Astrocyte (in vitro differentiated cells and primary cell): Measurements from ENCODE around the gene IL21R. TPM values are rescaled to one million over a fixed set of nuclear protein-coding genes. Genes with fewer than 3 reads are reported as not detected.

Source experiments
- DNase-seq: peaks from one replicate; pipeline ENCODE4 v3.0.0-alpha.2; 2010; ENCODE audit warnings: low read depth
- FAIRE-seq: peaks from 2 replicates; lab custom pipeline; 2011; peaks lifted over from hg19 to GRCh38; lab: Jason Lieb, UNC
- H2AFZ ChIP-seq: 2 replicates; pipeline ENCODE4 v1.6.0; 2012; ENCODE audit warnings: low read depth, low read length, inconsistent platforms
- H3K27ac ChIP-seq: 2 replicates; pipeline ENCODE4 v1.5.1; 2011; ENCODE audit warnings: low read depth, low read length, inconsistent platforms
- H3K27me3 ChIP-seq: 2 replicates; pipeline ENCODE4 v1.6.0; 2011; ENCODE audit warnings: low read length, inconsistent platforms; ENCODE audit not compliant: insufficient read depth
- H3K36me3 ChIP-seq: 2 replicates; pipeline ENCODE4 v1.5.1; 2011; ENCODE audit warnings: low read length, inconsistent platforms; ENCODE audit not compliant: insufficient read depth
- H3K4me1 ChIP-seq: 2 replicates; pipeline ENCODE4 v1.5.1; 2011; ENCODE audit warnings: low read length, inconsistent platforms; ENCODE audit not compliant: insufficient read depth
- H3K4me2 ChIP-seq: 2 replicates; pipeline ENCODE4 v1.6.0; 2012; ENCODE audit warnings: low read length, inconsistent platforms
- H3K4me3 ChIP-seq: 2 replicates; pipeline ENCODE4 v1.5.1; 2011; ENCODE audit warnings: low read depth, mild to moderate bottlenecking, low read length, inconsistent platforms; ENCODE audit not compliant: insufficient read depth
- H3K79me2 ChIP-seq: 2 replicates; pipeline ENCODE4 v1.6.0; 2012; ENCODE audit warnings: mild to moderate bottlenecking, low read length, inconsistent platforms; ENCODE audit not compliant: insufficient read depth
- H3K9ac ChIP-seq: 2 replicates; pipeline ENCODE4 v1.6.0; 2012; ENCODE audit warnings: mild to moderate bottlenecking, low read length, inconsistent platforms
- H3K9me3 ChIP-seq: 2 replicates; pipeline ENCODE4 v1.5.1; 2012; ENCODE audit warnings: low read depth, mild to moderate bottlenecking, low read length, inconsistent platforms; ENCODE audit not compliant: insufficient read depth
- H4K20me1 ChIP-seq: 2 replicates; pipeline ENCODE4 v1.6.0; 2012; ENCODE audit warnings: low read length, inconsistent platforms; ENCODE audit not compliant: insufficient read depth
- H3K27ac Mint-ChIP-seq: one replicate; pipeline ENCODE4 v1.8.0; 2021; ENCODE audit warnings: mild to moderate bottlenecking, mixed read lengths; ENCODE audit not compliant: unreplicated experiment
- H3K27me3 Mint-ChIP-seq: one replicate; pipeline ENCODE4 v1.8.0; 2021; ENCODE audit warnings: low read depth, mixed read lengths; ENCODE audit not compliant: unreplicated experiment
- H3K36me3 Mint-ChIP-seq: one replicate; pipeline ENCODE4 v1.8.0; 2021; ENCODE audit warnings: low read depth, mixed read lengths; ENCODE audit not compliant: unreplicated experiment
- H3K4me1 Mint-ChIP-seq: one replicate; pipeline ENCODE4 v1.8.0; 2021; ENCODE audit warnings: low read depth, mixed read lengths; ENCODE audit not compliant: unreplicated experiment
- H3K4me3 Mint-ChIP-seq: one replicate; pipeline ENCODE4 v1.8.0; 2021; ENCODE audit warnings: mild to moderate bottlenecking, moderate library complexity, mixed read lengths; ENCODE audit not compliant: unreplicated experiment
- H3K9me3 Mint-ChIP-seq: one replicate; pipeline ENCODE4 v1.8.0; 2021; ENCODE audit warnings: mild to moderate bottlenecking, mixed read lengths; ENCODE audit not compliant: unreplicated experiment
- EZH2 ChIP-seq: IDR thresholded peaks from 2 replicates; pipeline ENCODE4 v1.6.1; 2012; ENCODE audit warnings: mild to moderate bottlenecking, low read length, inconsistent platforms; ENCODE audit not compliant: insufficient read depth
- total RNA-seq: library from RNA; stranded (reverse); gene quantifications from 2 replicates; pipeline ENCODE4 v1.2.1, GENCODE V29; 2021
- TF ChIP-seq, protein P1 (sequence below): IDR thresholded peaks from 2 replicates; pipeline ENCODE4 v1.5.1; 2011; ENCODE audit warnings: low read depth, mild to moderate bottlenecking, inconsistent platforms, low read length, moderate library complexity; ENCODE audit not compliant: insufficient read depth

Gene IL21R
- total RNA-seq, 1 donor from 2014 or later = 1.8 TPM

GRCh38 chr16:27499659-27500055, 97.7 kb downstream of the IL21R start:
- Mint-ChIP-seq H3K36me3 (peaks cover 47% of the 10 kb centered on the region), H3K4me3 (no peak overlapping the region), H3K4me1 (no peaks in the 10 kb centered on the region), H3K27me3 (no peaks in the 10 kb centered on the region), H3K9me3 (no peaks in the 10 kb centered on the region), H3K27ac (no peak overlapping the region)
- TF ChIP-seq, protein P1, sequence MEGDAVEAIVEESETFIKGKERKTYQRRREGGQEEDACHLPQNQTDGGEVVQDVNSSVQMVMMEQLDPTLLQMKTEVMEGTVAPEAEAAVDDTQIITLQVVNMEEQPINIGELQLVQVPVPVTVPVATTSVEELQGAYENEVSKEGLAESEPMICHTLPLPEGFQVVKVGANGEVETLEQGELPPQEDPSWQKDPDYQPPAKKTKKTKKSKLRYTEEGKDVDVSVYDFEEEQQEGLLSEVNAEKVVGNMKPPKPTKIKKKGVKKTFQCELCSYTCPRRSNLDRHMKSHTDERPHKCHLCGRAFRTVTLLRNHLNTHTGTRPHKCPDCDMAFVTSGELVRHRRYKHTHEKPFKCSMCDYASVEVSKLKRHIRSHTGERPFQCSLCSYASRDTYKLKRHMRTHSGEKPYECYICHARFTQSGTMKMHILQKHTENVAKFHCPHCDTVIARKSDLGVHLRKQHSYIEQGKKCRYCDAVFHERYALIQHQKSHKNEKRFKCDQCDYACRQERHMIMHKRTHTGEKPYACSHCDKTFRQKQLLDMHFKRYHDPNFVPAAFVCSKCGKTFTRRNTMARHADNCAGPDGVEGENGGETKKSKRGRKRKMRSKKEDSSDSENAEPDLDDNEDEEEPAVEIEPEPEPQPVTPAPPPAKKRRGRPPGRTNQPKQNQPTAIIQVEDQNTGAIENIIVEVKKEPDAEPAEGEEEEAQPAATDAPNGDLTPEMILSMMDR = no peak
- TF ChIP-seq EZH2 = no peak
- Histone ChIP-seq H3K36me3 (peaks cover 54% of the 10 kb centered on the region), H3K4me2 (no peak overlapping the region), H3K4me3 (no peak overlapping the region), H4K20me1 (peaks cover 3% of the 10 kb centered on the region), H3K9me3 (no peaks in the 10 kb centered on the region), H3K4me1 (peaks cover 15% of the 10 kb centered on the region), H3K27ac (no peak overlapping the region), H3K9ac (no peak overlapping the region), H3K79me2 (no peaks in the 10 kb centered on the region), H3K27me3 (no peaks in the 10 kb centered on the region), H2AFZ (no peak overlapping the region)
- no peak for FAIRE-seq
- no peak for DNase-seq

DNA sequence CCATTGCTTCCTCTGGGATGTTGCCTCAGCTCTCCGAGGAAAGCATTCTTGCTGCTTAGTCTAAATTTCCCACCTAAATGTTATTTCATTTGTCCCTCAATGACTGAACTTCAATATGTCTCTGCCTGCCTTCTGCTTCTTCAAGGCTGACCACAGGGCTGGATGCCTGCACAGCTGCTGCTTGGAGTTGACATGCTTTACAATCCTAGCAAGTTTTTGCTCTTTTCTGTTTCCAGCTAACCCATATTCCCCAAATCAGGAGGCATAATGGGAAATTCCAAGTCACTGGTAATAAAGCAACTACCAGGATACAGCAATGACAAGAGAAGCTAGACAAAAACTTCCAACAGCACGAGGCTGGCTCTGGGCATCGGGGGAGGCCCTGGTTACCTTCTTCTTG, 98.8 kb downstream of the IL21R start:
- H3K4me3 Mint-ChIP-seq = no peak overlapping the region
- H3K27me3 ChIP-seq = no peaks in the 10 kb centered on the region
- peaks cover 62% of the 10 kb centered on the region for H3K36me3 ChIP-seq
- H3K4me3 ChIP-seq = no peak overlapping the region
- FAIRE-seq = no peak
- no peak overlapping the region for H3K4me2 ChIP-seq
- H3K27ac Mint-ChIP-seq = no peak overlapping the region
- no peaks in the 10 kb centered on the region for H3K79me2 ChIP-seq
- no peaks in the 10 kb centered on the region for H3K27me3 Mint-ChIP-seq
- no peak overlapping the region for H2AFZ ChIP-seq
- no peaks in the 10 kb centered on the region for H3K9me3 ChIP-seq
- DNase-seq = no peak
- TF ChIP-seq, protein P1 = no peak
- no peak for TF ChIP-seq EZH2
- peaks cover 5% of the 10 kb centered on the region for H3K4me1 ChIP-seq
- H3K9me3 Mint-ChIP-seq = no peaks in the 10 kb centered on the region
- H4K20me1 ChIP-seq = no peaks in the 10 kb centered on the region
- no peaks in the 10 kb centered on the region for H3K4me1 Mint-ChIP-seq
- peaks cover 47% of the 10 kb centered on the region for H3K36me3 Mint-ChIP-seq
- H3K9ac ChIP-seq = no peak overlapping the region
- H3K27ac ChIP-seq = no peak overlapping the region

Other genes with a start within 250 kb of the IL21R start
- 3.4 and 4.3 TPM in 2 replicates for gene KDM8, start 198.6 kb upstream of the IL21R start, total RNA-seq
- 12.1 and 13.9 TPM in 2 replicates for gene NSMCE1, start 133.4 kb upstream of the IL21R start, total RNA-seq
- gene IL4R, start 88.2 kb upstream of the IL21R start, total RNA-seq = 17.5 and 17.6 TPM in 2 replicates
- 103 TPM in 2 replicates for gene GTF3C1, start 147.7 kb downstream of the IL21R start, total RNA-seq
- 18.1 and 21.1 TPM in 2 replicates for gene KATNIP, start 148.0 kb downstream of the IL21R start, total RNA-seq